ENCODE measurements around the gene SLF2.

Gene SLF2

GRCh38 chr10:100902622-100903021 is 10.1 kb upstream of the SLF2 start:
- TF ChIP-seq, protein P1, sequence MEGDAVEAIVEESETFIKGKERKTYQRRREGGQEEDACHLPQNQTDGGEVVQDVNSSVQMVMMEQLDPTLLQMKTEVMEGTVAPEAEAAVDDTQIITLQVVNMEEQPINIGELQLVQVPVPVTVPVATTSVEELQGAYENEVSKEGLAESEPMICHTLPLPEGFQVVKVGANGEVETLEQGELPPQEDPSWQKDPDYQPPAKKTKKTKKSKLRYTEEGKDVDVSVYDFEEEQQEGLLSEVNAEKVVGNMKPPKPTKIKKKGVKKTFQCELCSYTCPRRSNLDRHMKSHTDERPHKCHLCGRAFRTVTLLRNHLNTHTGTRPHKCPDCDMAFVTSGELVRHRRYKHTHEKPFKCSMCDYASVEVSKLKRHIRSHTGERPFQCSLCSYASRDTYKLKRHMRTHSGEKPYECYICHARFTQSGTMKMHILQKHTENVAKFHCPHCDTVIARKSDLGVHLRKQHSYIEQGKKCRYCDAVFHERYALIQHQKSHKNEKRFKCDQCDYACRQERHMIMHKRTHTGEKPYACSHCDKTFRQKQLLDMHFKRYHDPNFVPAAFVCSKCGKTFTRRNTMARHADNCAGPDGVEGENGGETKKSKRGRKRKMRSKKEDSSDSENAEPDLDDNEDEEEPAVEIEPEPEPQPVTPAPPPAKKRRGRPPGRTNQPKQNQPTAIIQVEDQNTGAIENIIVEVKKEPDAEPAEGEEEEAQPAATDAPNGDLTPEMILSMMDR (IDR thresholded peaks at IDR 0.05; ENCODE audit: low read depth, low read length): no peak
- DNase-seq (ENCODE audit: extremely low read depth, low read depth): no peak

GRCh38 chr10:100904917-100905316 is 7.8 kb upstream of the SLF2 start:
- DNase-seq (ENCODE audit: extremely low read depth, low read depth): no peak
- TF ChIP-seq, protein P1 (IDR thresholded peaks at IDR 0.05; ENCODE audit: low read depth, low read length): no peak

- TF ChIP-seq, protein P1 (IDR thresholded peaks at IDR 0.05; ENCODE audit: low read depth, low read length): no peak
- no peak for DNase-seq (ENCODE audit: extremely low read depth, low read depth)
Measured at GRCh38 chr10:100907175-100907574, 5.6 kb upstream of the SLF2 start.

DNA sequence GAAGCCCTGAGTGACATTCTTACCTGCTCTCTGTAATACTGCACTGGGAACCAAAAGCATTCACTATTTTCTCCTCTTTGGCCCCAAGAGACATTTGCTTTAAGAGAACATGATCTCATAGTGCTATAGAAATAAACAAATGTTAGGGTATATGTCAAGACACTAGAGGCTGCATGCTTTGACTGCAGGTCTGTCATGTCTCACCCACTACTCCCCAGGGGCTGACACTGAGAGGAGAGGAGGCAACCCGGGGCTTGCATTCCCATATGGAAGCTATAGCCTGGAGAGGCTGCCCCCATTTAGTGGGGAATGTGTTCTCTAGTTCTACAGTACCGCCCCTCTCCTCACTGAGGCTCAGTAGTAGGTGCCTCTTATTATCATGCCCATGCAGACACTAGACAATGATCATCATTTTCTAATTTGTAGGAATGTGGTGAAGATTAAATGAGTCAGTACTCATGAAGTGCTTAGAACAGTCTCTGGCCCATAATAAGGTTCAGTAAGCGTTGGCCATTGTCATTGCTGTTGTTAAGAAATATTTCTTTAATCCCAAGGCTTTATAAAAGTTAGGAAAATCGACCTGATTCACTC is 4.9 kb upstream of the SLF2 start:
- TF ChIP-seq, protein P1 (IDR thresholded peaks at IDR 0.05; ENCODE audit: low read depth, low read length): no peak

DNA sequence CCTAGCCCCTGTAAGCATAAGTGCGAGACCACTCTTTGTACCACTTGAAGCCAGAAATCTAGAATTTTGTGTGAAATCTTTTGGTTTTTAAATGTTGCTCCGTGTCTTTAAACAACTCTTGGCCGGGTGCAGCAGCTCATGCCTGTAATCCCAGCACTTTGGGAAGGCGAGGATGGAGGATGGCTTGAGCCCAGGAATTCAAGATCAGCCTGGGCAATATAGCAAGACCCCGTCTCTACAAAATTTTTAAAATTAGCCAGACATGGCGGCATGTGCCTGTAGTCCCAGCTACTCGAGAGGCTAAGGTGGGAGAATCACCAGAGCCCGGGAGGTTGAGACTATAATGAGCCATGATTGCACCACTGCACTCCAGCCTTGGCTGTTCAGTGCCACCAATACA is 4.4 kb upstream of the SLF2 start:
- TF ChIP-seq, protein P1 (IDR thresholded peaks at IDR 0.05; ENCODE audit: low read depth, low read length): no peak
- no peak for DNase-seq (ENCODE audit: extremely low read depth, low read depth)

More for the DNA sequence above, 4.9 kb upstream of the SLF2 start:
- no peak for DNase-seq (ENCODE audit: extremely low read depth, low read depth)

- DNase-seq (ENCODE audit: extremely low read depth, low read depth): no peak
- TF ChIP-seq, protein P1 (IDR thresholded peaks at IDR 0.05; ENCODE audit: low read depth, low read length): no peak
Measured at GRCh38 chr10:100909501-100910263, 3.1 kb upstream of the SLF2 start.

DNA sequence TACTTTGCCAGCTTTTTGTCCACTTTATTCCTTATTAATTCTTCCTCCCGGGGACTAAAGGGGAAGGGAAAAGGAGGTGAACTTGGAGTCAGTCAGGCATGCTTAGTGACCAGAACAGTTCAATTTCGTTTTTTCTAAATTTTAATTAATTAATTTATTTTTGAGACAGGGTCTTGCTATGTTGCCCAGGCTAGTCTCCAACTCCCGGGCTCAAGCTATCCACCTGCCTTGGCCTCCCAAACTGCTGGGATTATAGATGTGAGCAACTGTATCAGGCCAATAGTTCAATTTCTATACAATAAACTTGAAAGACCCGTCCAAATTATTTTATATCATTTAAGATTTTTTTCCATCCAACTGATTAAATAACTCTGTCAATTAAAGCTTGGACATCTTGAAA is 1.3 kb upstream of the SLF2 start:
- no peak for DNase-seq (ENCODE audit: extremely low read depth, low read depth)
- TF ChIP-seq, protein P1 (IDR thresholded peaks at IDR 0.05; ENCODE audit: low read depth, low read length): no peak

Data from AG09319 (cell line).